ENCODE results near the gene MED27. TPM values are rescaled to one million over a fixed set of nuclear protein-coding genes. Genes with fewer than 3 reads are reported as not detected.

Gene MED27
- total and polyA plus RNA-seq, 9 of the 15 experiments (the other 6 are each of a cell fraction or from before 2014, with no cell fraction given): 24.4 to 91.0 (median 36.1) TPM

DNA sequence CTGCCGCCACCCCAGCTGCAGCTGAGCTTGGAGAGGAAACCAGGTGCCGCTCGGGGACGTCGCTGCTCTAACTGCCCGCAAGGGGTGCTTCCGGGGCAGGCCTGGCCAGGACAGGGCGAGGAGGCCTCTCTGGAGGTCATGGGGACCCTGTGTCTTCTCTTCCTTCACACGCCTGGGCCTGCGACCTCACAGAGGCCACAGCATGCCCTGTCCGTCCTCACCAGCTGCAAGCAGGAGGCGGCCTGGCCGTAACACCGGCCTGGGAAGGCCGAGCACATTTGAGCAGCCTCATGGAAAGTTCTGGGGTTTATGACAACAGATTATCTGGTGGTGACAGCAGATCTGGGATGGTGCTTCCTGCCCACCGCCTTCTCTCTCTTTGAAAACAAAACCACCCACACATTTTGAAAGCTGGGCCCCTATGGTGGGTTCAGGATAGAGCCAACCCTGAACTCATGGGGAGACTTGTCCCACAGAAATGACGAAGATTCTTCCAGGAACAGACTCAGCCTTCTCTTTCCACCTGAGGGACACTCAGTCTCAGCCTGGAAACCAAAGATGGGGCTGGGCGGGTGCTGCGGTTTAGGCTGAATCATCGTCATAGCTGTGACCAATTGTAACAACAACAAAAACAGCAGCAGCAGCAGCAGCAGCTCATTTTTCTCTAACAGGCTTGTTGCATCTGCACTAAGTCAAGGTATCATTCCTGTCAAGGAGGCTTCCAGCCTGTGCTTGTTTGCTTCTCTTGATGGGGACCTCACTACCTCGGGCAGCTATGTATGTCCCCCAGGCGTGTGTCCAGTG, 240.2 kb downstream of the MED27 start (continued):
- TF ChIP-seq ATF1 (CRISPR knock-in tag; IDR thresholded peaks at IDR 0.05): no peak
- TF ChIP-seq ATF1 (tag; IDR thresholded peaks at IDR 0.05): peak; percentile 65
- TF ChIP-seq, protein P1, sequence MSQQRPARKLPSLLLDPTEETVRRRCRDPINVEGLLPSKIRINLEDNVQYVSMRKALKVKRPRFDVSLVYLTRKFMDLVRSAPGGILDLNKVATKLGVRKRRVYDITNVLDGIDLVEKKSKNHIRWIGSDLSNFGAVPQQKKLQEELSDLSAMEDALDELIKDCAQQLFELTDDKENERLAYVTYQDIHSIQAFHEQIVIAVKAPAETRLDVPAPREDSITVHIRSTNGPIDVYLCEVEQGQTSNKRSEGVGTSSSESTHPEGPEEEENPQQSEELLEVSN (IDR thresholded peaks at IDR 0.05; ENCODE audit: borderline replicate concordance in 1 of 2, extremely low read depth in 1 of 2, insufficient read depth in 1 of 2, insufficient read length in 1 of 2, low read depth in 1 of 2, low read length in 1 of 2, poor library complexity in 1 of 2, severe bottlenecking in 1 of 2): no peak
- no peak for TF ChIP-seq STAT5B (CRISPR knock-in tag; IDR thresholded peaks at IDR 0.05)
- TF ChIP-seq NFXL1 (CRISPR knock-in tag; IDR thresholded peaks at IDR 0.05): no peak
- TF ChIP-seq ZNF785 (CRISPR knock-in tag; IDR thresholded peaks at IDR 0.05): no peak
- no peak for TF ChIP-seq ZNF184 (CRISPR knock-in tag; IDR thresholded peaks at IDR 0.05)
- no peak for TF ChIP-seq NFIC (IDR thresholded peaks at IDR 0.05)
- TF ChIP-seq ZFP36 (IDR thresholded peaks at IDR 0.05; ENCODE audit: low read depth, low read length, partially characterized antibody): peak; percentile 55
- TF ChIP-seq TAF1 (IDR thresholded peaks at IDR 0.05; ENCODE audit: control insufficient read depth, extremely low read depth, insufficient read depth, low read length, severe bottlenecking): no peak
- TF ChIP-seq BACH1 (tag; IDR thresholded peaks at IDR 0.05): no peak
- 0 out of 2 replicates have a peak, but pooled peaks have one; percentile 13 for TF ChIP-seq MTA1 (IDR thresholded peaks at IDR 0.05; ENCODE audit: borderline replicate concordance)
- TF ChIP-seq EWSR1 (IDR thresholded peaks at IDR 0.05; ENCODE audit: borderline replicate concordance, low read depth, partially characterized antibody): no peak
- 0 out of 2 replicates have a peak, but pooled peaks have one; percentile 27 for TF ChIP-seq ADNP (tag; IDR thresholded peaks at IDR 0.05)
- no peak for TF ChIP-seq PCBP1 (IDR thresholded peaks at IDR 0.05; ENCODE audit: low read depth, low read length, poor library complexity, severe bottlenecking)
- no peak for TF ChIP-seq HSF4 (CRISPR knock-in tag; IDR thresholded peaks at IDR 0.05; ENCODE audit: borderline replicate concordance)
- 0 out of 2 replicates have a peak, but pooled peaks have one; percentile 50 for TF ChIP-seq NFE2 (IDR thresholded peaks at IDR 0.05; ENCODE audit: low read depth)
- TF ChIP-seq ATF3 (IDR thresholded peaks at IDR 0.05): peak; percentile 29; the same call in 1 of the 2 replicates
- TF ChIP-seq ATF3 (CRISPR knock-in tag; conservative IDR thresholded peaks at IDR 0.05): no peak; the same call in 1 of the 2 replicates
- TF ChIP-seq MITF (IDR thresholded peaks at IDR 0.05): no peak
- TF ChIP-seq NCOA2 (IDR thresholded peaks at IDR 0.05; ENCODE audit: partially characterized antibody in 2 of 2): no peak
- TF ChIP-seq ELF1 (tag; IDR thresholded peaks at IDR 0.05): no peak
- TF ChIP-seq HDAC8 (tag; IDR thresholded peaks at IDR 0.05): no peak
- no peak for TF ChIP-seq THRAP3 (IDR thresholded peaks at IDR 0.05; ENCODE audit: borderline replicate concordance)

Data from K562 (cell line).